NCI-H774 (cell line): ENCODE data around the gene ZFHX2.

Experiments used
- DNase-seq: peaks from one replicate; lab custom pipeline; 2025; lab: John Stamatoyannopoulos, UW

ZFHX2 gene

DNA sequence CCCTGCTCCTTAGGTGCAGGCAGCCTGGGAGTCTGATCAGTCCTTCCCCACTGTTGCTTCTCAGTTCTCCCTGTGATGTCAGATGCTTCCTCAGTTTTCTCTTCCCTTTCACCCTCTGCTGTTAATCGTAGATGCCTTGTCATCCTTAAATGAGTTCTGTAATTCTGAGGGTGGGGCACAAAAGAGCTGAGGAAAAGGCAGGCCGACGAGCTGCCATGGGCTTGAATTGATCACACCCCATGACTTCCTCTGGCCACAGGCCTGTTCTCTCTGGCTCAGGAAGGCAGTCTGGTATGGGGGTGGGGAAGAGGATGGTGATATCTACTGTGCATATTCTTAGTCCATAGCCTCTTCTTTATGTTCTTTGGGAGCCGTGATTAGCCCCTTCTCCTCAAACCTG is 21.3 kb upstream of the ZFHX2 start:
- no peak for DNase-seq

- DNase-seq = no peak
Measured at GRCh38 chr14:23572524-23572828, 20.9 kb upstream of the ZFHX2 start.

DNA sequence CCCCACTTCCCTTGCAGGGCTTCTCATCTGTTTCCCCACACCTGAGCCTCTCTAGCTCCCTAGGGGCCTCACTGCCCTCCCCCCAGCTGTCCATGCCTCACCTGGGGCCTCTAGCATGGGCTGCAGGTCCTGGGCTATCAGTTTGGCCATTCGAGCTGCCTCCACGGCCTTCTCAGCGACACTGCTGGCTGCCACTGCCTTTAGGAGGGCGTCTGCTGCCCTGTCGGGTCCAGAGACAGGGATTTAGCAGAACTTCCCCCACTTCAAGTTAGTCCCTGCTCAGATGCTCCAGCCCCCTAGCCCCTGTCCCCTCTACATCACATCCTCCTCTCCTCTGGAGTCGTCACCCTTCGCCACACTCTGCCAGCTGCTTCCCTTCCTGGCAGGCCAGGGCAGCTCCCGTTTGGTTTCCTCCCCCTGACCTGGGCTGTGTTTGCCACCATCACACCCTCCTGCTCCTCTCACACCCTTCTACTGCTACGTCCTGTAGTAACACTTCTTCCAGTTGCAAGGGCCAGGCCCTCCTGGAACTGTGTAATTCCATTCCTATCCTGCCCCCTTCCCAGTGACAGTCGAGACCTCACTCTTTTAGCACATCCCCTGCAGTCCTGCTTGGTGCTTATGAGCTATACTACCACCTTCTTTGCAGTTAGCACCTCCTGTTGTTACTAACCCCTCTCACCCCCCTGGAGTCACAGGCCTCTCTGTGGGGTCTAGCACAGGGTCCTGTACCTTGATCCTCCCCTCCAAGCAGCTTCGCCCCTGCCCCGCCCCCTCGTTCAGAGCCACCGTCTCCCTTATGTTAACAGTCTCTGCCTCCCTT is 20.3 kb upstream of the ZFHX2 start:
- DNase-seq = no peak

- DNase-seq = no peak
Measured at GRCh38 chr14:23570806-23571483, 19.4 kb upstream of the ZFHX2 start.

DNA sequence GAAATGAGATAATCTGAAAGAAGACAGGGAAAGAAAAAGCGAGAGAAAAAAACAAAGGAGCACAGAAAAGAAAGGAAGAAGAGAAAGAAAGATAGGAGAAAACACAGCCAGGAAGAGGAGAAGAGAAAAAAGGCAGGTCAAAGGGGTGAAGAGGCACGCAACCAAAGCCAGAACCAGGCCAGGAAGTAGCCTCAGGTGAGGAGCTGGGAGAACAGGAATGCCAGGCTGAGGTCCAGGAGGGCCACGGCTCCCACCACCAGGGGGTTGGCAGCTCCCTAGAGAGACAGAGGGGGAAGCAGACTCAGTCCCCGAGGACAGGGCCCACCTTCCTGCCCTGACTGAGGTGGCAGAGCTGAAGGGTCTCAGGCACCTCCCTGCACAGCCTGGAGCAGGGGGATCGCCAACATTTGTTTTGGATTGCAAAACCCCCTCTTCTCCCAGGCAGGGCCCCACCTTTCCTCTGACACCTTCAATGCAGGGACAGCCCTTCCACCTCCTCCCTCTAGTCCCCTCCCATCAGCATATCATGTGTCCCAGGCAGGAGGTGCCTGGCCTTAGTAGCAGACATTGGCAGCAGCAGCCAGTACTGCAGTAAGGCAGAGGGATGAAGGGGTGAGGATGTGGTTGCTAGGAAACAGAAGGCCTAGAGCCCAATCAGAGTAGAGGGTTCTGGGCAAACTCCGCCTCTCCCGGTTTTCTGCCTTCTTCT is 18.0 kb upstream of the ZFHX2 start:
- no peak for DNase-seq

- DNase-seq = no peak
Measured at GRCh38 chr14:23568600-23569331, 17.2 kb upstream of the ZFHX2 start.

DNA sequence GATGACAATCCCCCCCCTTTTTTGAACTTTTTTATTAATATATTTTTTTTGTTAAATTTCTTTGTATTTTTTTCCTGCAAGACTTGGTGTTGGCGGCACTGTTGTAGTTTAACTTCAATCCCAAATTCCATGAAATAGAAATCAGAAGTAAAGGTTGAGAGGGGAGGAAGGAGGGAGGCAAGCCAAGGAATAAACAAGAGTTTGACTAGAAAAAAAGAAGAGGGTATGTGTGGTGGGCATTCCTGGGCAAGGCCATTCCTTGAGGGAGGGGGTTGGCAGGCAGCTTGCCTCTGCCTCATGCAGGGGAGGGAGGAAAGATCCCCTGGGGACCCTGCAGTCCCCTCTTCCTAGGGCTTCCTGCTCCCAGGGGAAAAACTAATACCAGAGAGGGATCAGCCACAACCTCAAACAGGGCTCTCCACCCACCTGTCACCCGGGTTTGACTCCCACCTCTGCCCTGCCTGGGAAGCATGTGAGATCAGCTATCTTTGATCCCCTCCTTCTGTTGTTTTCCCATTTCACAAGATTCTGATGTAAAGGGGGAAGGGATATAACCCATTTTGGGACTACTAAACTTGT is 16.5 kb upstream of the ZFHX2 start:
- no peak for DNase-seq

DNA sequence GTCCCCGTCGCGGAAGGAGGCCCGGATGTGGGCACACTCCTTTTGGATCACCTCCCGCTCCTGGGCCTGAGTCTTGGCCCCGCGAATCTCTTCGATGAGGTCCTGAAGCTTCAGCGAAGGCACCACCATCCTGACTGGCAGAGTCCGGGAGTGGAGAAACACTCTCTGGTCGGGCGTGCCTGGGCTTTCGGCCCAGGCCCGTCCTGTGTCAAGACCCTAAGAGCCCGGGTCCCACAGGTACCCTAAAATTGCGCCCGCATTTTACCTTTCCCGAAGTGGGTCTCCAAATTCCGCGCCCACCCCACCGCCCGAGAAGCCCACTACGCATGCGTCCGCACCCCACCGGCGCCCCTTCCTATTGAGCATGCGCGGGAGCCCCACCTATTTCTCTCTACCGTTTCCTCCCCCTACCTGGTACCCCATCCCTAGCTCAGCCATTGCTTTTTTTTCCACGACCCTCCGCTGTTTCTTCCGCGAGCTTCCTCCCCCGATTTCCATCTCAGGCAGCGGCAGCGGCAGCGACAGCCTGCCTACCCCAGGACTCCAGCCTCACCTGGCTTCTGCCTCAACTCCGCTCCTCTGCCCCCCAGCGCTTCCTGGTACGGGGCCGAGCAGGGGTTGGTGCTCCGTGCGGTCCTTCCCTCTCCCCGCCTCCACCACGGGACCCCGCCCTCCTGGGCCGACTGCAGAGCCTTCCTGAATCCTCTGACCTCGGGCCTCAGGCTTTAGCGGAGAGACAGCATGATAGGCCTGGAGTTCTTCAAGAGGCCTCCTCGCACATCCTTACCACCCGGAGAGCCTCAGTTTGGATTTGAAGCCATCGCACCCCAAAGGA is 15.8 kb upstream of the ZFHX2 start, which contains the start of gene AP1G2:
AP1G2 (minus strand) TSS at position 606 of the 835 bp plus-strand sequence; CDS start at position 129, 477 bp downstream.
- DNase-seq = peak; percentile 91

- DNase-seq = no peak
Measured at GRCh38 chr14:23566778-23567185, 15.2 kb upstream of the ZFHX2 start.

GRCh38 chr14:23566112-23566777 is 14.7 kb upstream of the ZFHX2 start:
- no peak for DNase-seq

DNA sequence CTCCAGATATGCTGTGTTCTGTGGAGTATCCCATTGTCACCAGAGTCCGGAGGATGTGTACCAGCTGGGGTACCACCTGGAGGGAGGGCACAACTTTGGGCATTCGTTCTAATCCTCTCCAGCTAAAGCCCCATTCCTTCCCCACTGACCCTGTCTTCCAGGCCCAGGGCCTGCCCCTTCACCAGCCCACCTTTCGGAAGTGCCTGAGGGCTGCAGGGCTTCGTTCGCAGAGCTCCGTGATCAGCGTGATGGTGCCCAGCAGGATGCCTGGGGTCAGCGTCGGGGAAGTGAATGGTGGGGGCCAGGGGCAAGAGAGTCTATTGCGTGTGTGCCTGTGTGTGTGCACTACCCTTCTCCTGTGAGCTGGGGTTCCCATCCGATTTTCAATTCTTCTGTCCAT is 14.1 kb upstream of the ZFHX2 start:
- DNase-seq = no peak

- no peak for DNase-seq
Measured at GRCh38 chr14:23564876-23565275, 13.3 kb upstream of the ZFHX2 start.

DNA sequence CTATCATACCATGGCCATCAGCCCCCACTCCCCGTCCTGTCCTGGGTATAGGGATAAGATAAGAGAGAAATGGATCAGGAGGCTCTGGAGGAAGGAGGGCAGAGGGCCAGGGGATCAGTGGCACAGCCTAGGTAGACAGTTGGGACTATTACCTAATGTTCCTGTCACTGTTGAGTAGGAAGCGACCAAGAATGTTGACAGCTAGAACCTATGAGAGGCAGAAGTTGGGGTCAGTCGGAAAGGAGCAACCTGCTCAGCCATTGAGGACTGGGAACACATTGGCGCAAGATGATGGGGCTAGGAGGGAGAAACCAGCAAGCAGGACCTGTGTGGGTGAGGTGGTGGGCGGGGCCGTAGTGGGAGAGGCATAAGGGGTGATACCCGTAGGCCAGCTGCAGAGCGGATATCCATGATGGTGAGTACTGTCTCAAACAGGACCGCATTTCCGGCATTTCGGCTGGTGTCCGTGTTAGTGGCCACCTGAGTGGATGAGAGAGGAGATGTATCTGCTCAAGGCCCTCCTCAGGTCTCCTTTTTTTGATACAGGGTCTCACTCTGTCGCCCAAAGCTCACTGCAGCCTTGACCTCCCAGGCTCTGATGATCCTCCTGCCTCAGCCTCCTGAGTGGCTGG is 12.7 kb upstream of the ZFHX2 start:
- no peak for DNase-seq

DNA sequence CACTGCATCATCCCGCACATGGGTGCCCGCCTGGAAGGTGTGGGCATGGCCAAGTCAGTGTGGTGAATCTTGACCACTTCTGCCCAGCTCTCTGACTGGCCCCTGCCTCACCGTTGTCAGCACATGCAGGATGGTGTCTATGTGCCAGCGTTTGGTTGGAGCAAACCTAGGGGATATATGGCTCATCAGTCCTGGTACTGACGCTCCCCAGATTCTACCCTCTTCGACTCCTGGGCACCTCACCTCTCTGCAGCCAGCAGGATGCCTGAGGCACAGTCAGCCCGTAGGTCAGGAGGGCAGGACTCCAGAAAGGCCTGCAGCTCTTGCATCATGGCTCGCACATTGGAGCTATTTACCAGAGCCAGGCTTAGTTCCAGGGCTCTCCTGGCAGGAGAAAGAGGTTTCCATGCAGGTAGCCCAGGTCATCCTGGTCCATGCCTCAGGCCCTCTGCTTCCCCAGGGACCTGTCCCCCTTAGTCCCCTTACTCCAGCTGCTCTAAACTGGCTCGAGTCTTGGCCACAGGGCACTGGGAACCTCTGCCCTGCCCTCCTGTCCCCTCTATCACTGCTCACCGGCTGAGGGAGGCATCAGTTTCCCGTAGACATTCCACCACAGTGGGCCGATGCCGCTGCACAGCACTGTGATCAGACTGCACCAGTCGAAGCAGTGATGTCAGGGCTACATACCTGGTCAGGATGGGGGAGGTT is 12.1 kb upstream of the ZFHX2 start:
- no peak for DNase-seq

DNA sequence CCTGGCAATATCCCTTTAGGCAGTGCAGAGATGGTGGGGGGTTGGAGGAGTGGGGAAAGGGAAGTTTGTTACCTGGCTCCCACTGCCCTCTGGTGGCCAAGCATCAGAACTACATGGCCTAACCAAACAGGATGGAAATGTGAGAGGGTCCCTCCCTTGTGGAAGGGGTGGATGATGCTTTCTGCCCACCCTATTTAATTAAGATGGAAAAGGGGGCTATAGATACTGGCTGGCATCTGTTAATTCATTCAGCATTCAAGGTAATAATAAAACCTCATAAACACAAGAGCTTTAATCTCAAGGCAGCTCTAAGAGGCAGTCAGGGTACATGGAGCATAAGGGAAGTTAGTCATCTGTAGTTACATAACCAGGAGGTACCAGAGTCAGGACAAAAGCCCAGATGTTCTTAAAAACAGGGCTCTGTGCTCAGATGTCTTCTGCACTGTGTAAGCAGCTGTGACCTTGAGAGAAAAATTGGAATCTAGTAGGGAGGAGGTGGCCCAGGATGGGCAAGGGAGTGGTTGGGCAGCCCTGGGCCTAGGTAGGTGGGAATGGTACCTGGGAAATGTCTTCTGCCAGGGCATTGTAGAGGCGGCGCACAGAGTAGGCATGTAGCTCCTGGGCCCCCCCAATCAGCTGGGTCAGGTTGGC is 11.4 kb upstream of the ZFHX2 start:
- DNase-seq = peak; percentile 9

DNA sequence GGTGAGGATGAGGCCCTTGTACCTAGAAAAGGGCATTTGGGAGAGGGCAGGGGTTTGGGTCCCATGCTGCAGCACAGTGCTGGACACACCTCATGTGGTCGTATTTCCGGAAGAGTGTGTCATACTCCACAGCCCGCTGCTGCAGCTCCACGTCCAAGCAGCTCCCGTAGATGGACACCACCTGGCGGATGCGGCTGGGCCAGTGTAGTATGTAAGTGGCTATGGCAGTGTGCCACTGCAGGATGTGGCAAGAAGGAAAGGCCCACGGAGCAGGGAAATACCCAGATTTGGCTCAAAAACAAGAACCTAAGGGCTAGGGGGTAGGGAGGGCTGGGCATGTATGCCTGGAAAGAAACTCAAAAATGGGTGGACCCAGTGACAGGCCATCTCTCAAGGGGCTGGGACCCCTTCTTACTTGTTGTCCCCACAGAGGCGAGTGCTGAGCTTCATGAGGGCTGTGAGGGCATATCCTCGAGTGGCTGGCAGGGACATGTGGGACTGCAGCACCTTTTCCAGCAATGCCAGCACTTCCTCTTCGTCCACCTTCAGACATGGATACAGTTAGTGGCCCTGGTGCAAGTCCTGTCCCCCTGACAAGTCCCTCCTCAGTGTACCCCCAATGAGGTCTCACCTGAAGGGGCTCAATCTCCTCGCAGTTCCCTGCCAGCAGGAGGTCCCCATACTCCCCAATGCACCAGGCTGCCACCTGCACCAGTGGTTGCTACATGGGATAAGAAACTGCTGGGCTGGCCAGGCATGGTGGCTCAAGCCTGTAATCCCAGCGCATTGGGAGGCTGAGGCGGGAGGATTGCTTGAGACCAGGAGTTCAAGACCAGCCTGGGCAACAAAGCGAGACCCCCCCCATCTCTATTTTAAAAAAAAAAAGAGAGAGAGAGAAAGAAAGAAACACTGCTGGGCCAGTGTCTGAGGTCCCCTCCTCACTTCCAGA is 10.6 kb upstream of the ZFHX2 start:
- no peak for DNase-seq

DNA sequence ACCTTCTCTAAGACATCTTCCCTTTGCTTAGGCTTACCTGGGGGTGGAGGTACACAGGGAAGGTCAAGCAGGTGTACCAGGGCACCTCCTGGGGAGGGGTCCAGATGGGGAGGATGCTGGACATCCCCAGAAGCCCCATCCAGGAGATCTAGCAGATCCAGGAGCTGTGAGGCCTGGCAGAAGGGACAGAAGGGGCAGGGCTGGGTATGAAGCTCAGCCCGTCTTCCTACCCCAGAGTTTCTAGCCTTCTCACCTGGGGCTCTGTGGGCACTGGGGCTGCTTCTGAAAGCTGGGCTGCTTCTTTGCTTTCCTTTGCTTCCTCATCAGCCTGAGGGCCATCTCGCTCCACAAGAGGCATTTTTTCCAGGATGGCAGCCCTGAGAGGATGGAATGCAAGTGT is 9.7 kb upstream of the ZFHX2 start:
- DNase-seq = no peak
